CD1c-positive myeloid dendritic cell (primary cell): ENCODE measurements around the gene ITLN2.
A peak's percentile ranks its signal among the peaks of the same experiment; 100 is the strongest.
"Not testable (repeated sequence)": the region's sequence is repeated elsewhere in the genome, so short reads cannot be mapped to it uniquely, and the experiment has no call there.

ENCODE experiments used
- DNase-seq: peaks from one replicate; pipeline ENCODE4 v3.0.0-alpha.2; 2016; ENCODE audit errors: extremely low spot score

Gene ITLN2

DNA sequence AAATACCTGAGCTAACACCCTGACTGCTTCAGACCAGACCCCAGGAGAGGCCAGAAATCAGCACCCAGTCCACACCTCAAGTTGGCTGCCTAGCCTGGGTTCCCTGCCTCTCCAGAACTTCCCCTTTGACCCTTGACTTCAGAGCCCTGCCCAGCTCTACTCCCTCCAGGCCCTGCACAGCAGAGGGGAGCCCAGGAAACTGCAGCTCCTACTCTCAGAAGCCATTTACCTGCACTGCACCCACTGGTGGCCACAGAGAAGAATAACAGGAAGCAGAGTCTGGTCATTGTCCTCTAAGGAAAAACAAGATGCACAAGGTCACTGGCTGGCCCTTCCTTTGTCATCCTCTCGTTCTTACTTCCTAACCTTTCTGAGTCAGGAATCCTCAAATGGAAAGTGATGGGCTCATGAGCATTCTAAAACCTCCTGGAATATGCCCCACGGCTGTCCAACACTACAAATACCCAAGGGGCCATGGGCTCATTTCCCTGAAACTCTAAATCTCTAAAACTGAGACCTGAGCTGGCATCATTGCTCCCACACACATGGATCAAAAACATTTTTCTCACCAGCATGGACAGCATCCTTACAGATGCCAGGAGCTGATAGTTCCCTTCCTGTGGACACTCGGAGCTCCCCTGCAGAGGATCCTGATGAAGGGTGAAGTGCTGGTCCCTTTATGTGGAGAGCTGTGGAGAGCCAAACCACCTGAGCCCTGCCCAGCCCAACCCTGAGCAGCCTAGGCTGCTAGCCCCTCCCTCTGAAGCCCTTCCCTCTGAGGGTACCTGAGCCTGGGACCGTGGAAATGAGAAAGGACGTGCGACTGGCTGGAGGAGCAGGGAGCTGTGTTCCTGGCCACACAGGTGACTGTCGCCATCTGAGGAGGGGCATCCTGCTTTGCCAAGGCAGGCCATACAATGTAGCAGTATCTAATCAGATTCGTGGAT lies at the start of gene ITLN2:
Gene ITLN2, minus strand, starts transcription at position 652 of the 947 bp plus-strand sequence. Its CDS starts 68 bp downstream, at position 584.
- DNase-seq: peak; percentile 61

- no peak for DNase-seq
Measured at GRCh38 chr1:161001525-161001924, 46.9 kb upstream of the ITLN2 start.

GRCh38 chr1:161000736-161001480 lies 46.3 kb upstream of the ITLN2 start:
- no peak for DNase-seq

- no peak for DNase-seq
Measured at GRCh38 chr1:160999376-160999775, 44.8 kb upstream of the ITLN2 start.

GRCh38 chr1:160997323-160998038 lies 42.9 kb upstream of the ITLN2 start:
- peak; percentile 62 for DNase-seq

GRCh38 chr1:160996178-160996577 lies 41.6 kb upstream of the ITLN2 start:
- DNase-seq: peak; percentile 58

GRCh38 chr1:160993544-160994193 lies 39.1 kb upstream of the ITLN2 start:
- DNase-seq: peak; percentile 24

DNA sequence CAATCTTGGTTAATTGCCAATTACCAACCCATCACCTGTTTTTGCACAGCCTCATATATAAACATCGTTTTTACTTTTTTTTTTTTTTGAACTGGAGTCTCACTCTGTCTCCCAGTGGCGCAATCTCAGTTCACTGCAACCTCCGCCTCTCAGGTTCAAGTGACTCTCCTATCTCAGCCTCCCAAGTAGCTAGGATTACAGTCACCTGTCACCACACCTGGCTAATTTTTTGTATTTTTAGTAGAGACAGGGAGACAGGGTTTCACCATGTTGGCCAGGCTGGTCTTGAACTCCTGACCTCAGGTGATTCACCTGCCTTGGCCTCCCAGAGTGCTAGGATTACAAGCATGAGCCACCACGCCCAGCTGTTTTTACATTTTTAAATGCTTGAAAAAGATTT lies 37.4 kb upstream of the ITLN2 start:
- DNase-seq: not testable (repeated sequence)

DNA sequence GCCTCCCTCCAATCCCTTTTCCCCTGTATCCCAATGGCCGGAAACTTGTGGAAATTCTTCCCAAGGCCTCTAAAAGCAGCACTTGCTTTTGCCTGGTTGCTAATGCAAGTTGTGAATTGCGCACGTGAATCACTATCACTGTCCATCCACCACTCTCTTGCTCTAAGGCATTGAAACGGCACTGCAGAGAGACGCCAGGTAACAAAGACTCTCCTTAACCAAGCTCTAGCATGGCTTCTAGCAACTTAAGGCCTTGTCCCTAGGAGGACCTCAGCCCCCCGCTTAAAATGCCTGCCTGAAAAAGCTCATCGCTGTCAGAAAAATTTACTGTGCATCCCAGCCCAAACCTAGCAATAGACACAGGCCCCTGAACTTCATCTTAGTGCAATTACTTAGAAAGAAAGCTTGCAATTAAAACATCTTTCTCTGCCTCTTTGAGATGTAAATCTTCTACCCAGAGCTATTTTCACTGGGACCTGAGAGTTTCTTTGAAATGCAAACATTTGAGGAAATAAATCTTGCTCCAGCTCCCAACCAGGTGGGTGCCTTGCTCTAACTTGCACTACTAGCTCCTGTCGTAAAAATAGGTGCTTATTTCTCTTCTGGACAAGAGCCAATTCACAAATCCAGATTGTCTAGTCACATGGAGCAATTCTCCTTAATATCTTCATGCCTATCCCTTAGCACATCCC lies 32.9 kb upstream of the ITLN2 start:
- DNase-seq: no peak

GRCh38 chr1:160985723-160986122 lies 31.1 kb upstream of the ITLN2 start:
- DNase-seq: no peak

GRCh38 chr1:160981584-160982411 lies 27.2 kb upstream of the ITLN2 start:
- DNase-seq: peak; percentile 37

- DNase-seq: no peak
Measured at GRCh38 chr1:160979286-160979685, 24.7 kb upstream of the ITLN2 start.

DNA sequence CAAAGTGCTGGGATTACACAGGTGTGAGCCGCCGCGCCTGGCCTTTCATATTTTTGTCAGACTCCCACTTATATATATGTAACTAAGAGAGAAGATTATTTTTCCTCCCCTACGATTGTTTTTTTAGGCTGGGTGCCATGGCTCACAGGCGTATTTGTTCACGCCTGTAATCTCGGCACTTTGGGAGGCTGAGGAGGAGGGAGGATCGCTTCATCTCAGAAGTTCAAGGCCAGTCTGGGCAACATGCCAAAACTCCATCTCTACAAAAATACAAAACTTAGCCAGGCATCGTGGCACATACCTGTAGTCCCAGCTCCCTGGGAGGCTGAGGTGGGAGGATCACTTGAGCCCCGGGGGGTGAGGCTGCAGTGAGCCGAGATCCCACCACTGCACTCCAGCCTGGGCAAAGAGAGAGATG lies 23.9 kb upstream of the ITLN2 start:
- no peak for DNase-seq

GRCh38 chr1:160975026-160975425 lies 20.4 kb upstream of the ITLN2 start:
- DNase-seq: no peak

- DNase-seq: no peak
Measured at GRCh38 chr1:160973491-160973890, 18.9 kb upstream of the ITLN2 start.

DNA sequence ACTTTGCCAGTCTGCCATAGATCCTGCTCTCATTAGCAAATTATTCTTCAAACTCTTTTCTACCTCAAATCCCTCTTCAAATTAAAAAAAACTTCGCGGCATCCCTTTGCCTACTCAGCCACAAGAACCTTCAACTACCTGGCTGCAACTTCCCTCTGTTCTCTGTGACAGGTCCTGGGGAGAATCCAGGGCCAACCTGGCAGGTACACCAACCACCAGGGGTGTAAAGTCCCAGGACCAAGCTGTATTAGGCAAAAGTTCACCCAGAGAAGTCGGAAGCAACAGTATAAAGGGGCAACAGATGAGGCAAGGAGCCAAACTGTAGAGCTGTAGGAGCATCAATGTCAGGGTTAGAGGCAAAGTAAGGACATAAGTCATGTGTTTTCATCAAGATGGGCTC lies 18.3 kb upstream of the ITLN2 start:
- DNase-seq: no peak

DNA sequence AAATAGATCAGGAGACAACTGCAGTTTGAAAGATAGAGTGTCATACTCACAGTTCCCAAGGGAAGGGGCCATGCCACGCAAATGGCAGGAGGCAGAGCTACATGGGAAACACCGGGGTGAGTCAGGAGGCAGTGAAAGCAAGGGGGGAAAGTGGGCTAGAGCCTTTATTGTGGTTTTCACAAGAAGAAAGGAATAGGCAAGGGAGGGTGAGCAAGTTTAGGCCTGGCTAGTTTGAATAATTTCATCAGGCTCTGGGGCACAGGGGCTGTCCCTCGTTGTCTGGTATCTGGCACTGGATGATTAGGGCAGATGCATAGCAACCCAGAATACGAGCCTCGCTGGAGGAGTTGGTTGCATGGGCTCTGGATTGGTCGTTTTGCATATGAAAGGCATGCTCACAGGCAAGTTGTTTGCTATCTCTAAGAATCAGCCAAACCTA lies 17.0 kb upstream of the ITLN2 start:
- no peak for DNase-seq

DNA sequence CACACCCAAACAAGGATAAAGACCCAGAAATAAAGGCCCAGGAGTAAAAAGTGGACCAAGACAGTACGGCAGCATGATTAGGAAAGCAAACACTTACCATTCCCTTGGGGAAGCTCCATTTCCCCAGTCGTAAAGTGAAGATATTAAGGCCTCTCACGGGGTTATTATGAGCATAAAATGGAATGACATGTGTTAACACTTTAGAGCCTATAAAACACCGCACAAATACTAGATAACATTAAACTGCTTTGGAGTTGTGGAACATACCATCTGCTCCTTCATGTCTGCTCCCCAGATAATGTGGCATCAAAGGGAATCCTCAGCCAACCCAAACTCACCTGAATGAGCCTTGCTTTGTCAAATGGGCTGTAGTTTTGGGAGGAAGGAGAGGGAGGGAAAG lies 8.9 kb upstream of the ITLN2 start:
- DNase-seq: no peak

DNA sequence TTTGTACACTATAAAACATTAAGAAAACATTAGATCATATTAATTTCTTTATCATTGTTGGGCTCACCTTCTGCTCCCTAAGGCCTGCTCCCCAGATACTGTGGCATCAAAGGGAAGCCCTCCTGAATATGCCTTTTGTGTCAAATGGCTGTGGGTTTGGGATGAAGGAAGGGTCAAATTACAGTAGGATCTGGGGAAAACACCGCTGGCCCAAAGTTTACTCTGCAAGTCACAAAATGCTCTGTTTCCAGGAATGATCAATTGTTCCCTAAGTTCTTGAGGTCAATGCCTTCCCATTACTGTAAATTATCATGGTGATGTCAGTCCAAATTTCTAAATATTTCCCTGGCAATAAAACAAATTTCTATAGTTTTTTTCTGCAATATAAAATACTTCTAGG lies 6.8 kb upstream of the ITLN2 start:
- DNase-seq: no peak

DNA sequence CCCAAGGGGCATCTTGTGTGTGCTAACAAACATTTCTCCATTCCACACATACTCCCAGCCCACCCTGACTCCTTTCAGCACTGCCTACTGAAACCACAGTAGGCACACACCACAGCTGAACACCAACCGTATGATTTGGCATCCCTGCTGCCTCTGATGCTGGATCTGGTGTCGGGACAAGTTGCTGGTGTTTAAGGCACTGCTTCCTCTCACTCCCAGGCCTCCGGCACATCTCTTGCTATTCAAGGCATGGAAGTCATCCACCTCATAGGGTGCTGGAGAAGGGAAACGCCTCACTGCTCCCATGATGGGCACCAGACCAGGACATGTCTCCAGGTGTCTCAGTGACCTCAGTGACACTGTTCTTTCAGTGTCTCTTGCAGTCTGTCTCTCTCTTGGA lies 2.4 kb upstream of the ITLN2 start:
- no peak for DNase-seq
